Measurements from ENCODE around the gene INPP4B.

GRCh38 chr4:142566243-142566642, 279.9 kb downstream of the INPP4B start:
- TF ChIP-seq CTCF (conservative IDR thresholded peaks at IDR 0.05; ENCODE audit: low read depth, low read length) = no peak
- no peak for TF ChIP-seq EZH2phosphoT487 (IDR thresholded peaks at IDR 0.05; ENCODE audit: borderline replicate concordance, low read length)

All from PC-3 (cell line).